ENCODE results near the gene SLC4A5.

SLC4A5 gene

GRCh38 chr2:74313497-74313896 lies 29.7 kb downstream of the SLC4A5 start:
- no peak for DNase-seq

- no peak for DNase-seq
Observed at GRCh38 chr2:74312913-74313312, 30.3 kb downstream of the SLC4A5 start.

- no peak for DNase-seq
Observed at GRCh38 chr2:74307720-74308119, 35.5 kb downstream of the SLC4A5 start.

GRCh38 chr2:74304332-74305148 lies 38.7 kb downstream of the SLC4A5 start:
- no peak for DNase-seq

GRCh38 chr2:74302865-74303264 lies 40.4 kb downstream of the SLC4A5 start:
- no peak for DNase-seq

- DNase-seq: no peak
Observed at GRCh38 chr2:74301262-74301661, 42.0 kb downstream of the SLC4A5 start.

- DNase-seq: no peak
Observed at GRCh38 chr2:74300506-74300905, 42.7 kb downstream of the SLC4A5 start.

GRCh38 chr2:74297950-74298349 lies 45.3 kb downstream of the SLC4A5 start:
- no peak for DNase-seq

GRCh38 chr2:74297391-74297790 lies 45.8 kb downstream of the SLC4A5 start:
- no peak for DNase-seq

- DNase-seq: no peak
Observed at GRCh38 chr2:74293191-74293991, 49.8 kb downstream of the SLC4A5 start.

- DNase-seq: peak; percentile 11
Observed at GRCh38 chr2:74292751-74293150, 50.5 kb downstream of the SLC4A5 start.

GRCh38 chr2:74291886-74292621 lies 51.2 kb downstream of the SLC4A5 start:
- DNase-seq: no peak

GRCh38 chr2:74291218-74291544 lies 52.0 kb downstream of the SLC4A5 start:
- DNase-seq: no peak

- peak; percentile 73 for DNase-seq
Observed at GRCh38 chr2:74290466-74291217, 52.6 kb downstream of the SLC4A5 start.

- no peak for DNase-seq
Observed at GRCh38 chr2:74290066-74290465, 53.1 kb downstream of the SLC4A5 start.

GRCh38 chr2:74286725-74287124 lies 56.5 kb downstream of the SLC4A5 start:
- no peak for DNase-seq

GRCh38 chr2:74281141-74281975 lies 61.9 kb downstream of the SLC4A5 start:
- DNase-seq: no peak

GRCh38 chr2:74278694-74279093 lies 64.5 kb downstream of the SLC4A5 start:
- no peak for DNase-seq

- no peak for DNase-seq
Observed at GRCh38 chr2:74278176-74278575, 65.0 kb downstream of the SLC4A5 start.

GRCh38 chr2:74275228-74275627 lies 68.0 kb downstream of the SLC4A5 start:
- no peak for DNase-seq

GRCh38 chr2:74269667-74270066 lies 73.5 kb downstream of the SLC4A5 start:
- no peak for DNase-seq

GRCh38 chr2:74267068-74267467 lies 76.1 kb downstream of the SLC4A5 start:
- DNase-seq: peak; percentile 82
